Body of pancreas (tissue), 4 donors: Measurements from ENCODE around the gene KLF1. TPM values are rescaled to one million over a fixed set of nuclear protein-coding genes. Genes with fewer than 3 reads are reported as not detected.

Experiments
- ATAC-seq: fragments of 150-250 bp; one replicate; pipeline ENCODE4 v1.9.1; 2016
- DNase-seq, 4 donors: peaks; one replicate each; pipeline ENCODE4 v3.0.0-alpha.2; 2019
- H3K27ac ChIP-seq, 4 donors: fragments of 200-600 bp; sonication (generic); 1 replicate in 3 of 4; 2 replicates in 1 of 4; pipeline versions ENCODE4 v1.5.1 to v1.6.1; 2016 to 2019; ENCODE audit warnings: mild to moderate bottlenecking in 1 of 4, mixed read lengths in 1 of 4, moderate library complexity in 1 of 4
- H3K27me3 ChIP-seq, 2 donors: fragments of 200-600 bp; sonication (generic); one replicate each; pipeline ENCODE4 v1.6.0; 2016; ENCODE audit warnings: mild to moderate bottlenecking in 1 of 2
- H3K36me3 ChIP-seq, 2 donors: fragments of 200-600 bp; sonication (generic); replicated peaks in 1 of 2; 2 replicates each; pipeline ENCODE4 v1.5.1; 2016; ENCODE audit warnings: low read depth in 2 of 2; ENCODE audit not compliant: insufficient read depth in 1 of 2
- H3K4me1 ChIP-seq: fragments of 200-600 bp; sonication (generic); one replicate; pipeline ENCODE4 v1.6.0; 2016
- H3K4me3 ChIP-seq, 2 donors: fragments of 200-600 bp; sonication (generic); 1 replicate in 1 of 2; 2 replicates in 1 of 2; pipeline ENCODE4 v1.5.1; 2016 to 2019
- H3K9me3 ChIP-seq, 3 donors: fragments of 200-600 bp; sonication (generic); 1 replicate in 2 of 3; 2 replicates in 1 of 3; pipeline ENCODE4 v1.5.1; 2016
- POLR2A ChIP-seq, 3 donors: fragments of 450-650 bp; IDR thresholded peaks; one replicate each; pipeline ENCODE4 v1.6.1; 2016; ENCODE audit warnings: antibody characterized with exemption in 3 of 3, mild to moderate bottlenecking in 2 of 3
- WGBS, 2 donors: methylation state at CpG; one replicate each; pipeline ENCODE4 v1.1.5; 2017; 5-methylcytosine and 5-hydroxymethylcytosine counted together
- intact Hi-C: fragments of 100-400 bp; cut with DNase I; formaldehyde crosslinking; loops from one replicate; pipeline ENCODE4 v1.15.1; 2023
- total RNA-seq, 2 donors: library from RNA; depleted of rRNA; stranded (reverse); fragments of >200 nt; gene quantifications; one replicate each; pipeline ENCODE4 v1.1.0, GENCODE V29; 2016
- TF ChIP-seq, protein P1 (sequence below), 7 experiments: fragments of 450-650 bp in 4 of 7; fragments of 200-600 bp in 3 of 7; sonication (generic) in 3 of 7; IDR thresholded peaks; one replicate each; pipeline ENCODE4 v1.5.1; 2016 to 2019; ENCODE audit warnings: antibody characterized with exemption in 7 of 7

Gene KLF1
- total RNA-seq, 2 donors from 2014 or later: not detected

DNA sequence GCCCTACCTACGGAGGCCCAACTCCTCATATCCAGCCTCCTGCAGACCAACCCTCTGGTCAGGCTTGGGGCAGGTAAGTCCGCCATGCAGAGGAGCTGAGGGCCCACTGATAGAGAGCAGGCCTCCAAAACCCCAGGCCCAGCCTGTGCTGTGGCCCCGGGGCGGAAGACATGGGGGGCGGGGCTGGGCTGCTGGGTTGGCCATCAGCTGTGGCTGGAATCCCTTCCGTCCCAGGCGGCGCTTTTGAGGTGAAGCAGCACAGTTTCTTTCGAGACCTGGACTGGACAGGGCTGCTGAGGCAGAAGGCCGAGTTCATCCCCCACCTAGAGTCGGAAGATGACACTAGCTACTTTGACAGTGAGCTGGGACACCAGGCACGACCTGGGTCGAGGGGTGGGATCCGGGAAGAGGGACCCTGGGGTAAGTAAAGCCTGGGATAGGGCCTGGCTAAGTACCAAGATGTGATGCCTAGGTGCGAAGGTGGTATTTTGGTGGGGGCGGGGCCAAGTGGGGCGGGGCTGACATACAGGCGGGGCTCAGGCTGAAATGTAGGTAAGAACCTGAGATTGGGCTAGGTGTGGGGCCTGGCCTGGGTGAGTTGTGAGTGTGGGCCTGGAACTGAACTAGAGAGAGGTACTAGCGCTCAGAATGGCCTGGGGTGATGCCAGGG, 21.1 kb downstream of the KLF1 start:
- TF ChIP-seq, protein P1, sequence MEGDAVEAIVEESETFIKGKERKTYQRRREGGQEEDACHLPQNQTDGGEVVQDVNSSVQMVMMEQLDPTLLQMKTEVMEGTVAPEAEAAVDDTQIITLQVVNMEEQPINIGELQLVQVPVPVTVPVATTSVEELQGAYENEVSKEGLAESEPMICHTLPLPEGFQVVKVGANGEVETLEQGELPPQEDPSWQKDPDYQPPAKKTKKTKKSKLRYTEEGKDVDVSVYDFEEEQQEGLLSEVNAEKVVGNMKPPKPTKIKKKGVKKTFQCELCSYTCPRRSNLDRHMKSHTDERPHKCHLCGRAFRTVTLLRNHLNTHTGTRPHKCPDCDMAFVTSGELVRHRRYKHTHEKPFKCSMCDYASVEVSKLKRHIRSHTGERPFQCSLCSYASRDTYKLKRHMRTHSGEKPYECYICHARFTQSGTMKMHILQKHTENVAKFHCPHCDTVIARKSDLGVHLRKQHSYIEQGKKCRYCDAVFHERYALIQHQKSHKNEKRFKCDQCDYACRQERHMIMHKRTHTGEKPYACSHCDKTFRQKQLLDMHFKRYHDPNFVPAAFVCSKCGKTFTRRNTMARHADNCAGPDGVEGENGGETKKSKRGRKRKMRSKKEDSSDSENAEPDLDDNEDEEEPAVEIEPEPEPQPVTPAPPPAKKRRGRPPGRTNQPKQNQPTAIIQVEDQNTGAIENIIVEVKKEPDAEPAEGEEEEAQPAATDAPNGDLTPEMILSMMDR (IDR thresholded peaks at IDR 0.05): no peak
- no peak for TF ChIP-seq POLR2A (IDR thresholded peaks at IDR 0.05)
- ATAC-seq: no peak
- no peaks in the 10 kb centered on the region for H3K9me3 ChIP-seq

DNA sequence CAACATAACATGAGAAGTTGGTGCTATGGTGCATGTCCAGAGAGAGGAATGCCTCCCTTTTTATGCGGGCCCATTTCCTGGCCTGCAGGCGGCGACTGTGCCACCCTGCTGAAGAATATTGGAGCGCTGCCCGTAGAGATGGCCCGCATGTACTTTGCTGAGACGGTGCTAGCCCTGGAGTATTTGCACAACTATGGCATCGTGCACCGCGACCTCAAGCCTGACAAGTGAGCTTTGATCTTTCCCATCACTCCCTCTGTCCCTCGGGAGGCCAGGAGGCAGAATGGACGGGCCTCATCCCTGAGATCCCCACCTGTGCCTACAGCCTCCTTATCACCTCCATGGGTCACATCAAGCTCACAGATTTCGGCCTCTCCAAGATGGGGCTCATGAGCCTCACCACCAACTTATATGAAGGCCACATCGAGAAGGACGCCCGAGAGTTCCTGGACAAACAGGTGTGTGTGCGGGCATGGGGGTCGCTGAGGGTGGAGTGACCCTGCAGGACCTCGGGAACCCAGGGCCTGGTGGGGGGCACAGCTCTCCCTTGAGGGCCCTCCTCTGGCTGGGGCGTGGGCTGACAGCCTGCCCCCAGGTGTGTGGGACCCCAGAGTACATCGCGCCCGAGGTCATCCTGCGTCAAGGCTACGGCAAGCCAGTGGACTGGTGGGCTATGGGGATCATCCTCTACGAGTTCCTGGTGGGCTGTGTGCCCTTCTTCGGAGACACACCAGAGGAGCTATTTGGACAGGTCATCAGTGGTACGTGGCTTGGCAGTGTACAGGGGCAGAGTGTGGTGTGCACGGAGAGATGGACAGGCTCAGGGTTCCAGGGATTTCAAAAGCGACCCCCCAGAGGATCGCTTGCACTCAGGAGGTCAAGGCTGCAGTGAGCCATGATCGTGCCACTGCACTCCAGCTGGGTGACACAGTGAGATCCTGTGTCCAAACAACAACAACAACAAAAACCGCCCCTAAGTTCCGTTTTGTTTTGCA, 22.0 kb downstream of the KLF1 start:
- ATAC-seq (peak; percentile 51), DNase-seq (peak; percentile 49 to 61 (median 60))
- TF ChIP-seq, protein P1 (IDR thresholded peaks at IDR 0.05): peak in 5 of 7 experiments; percentile 26 to 54 (median 48)
- TF ChIP-seq POLR2A (IDR thresholded peaks at IDR 0.05): no peak
- Histone ChIP-seq H3K27ac (no peak overlapping the region), H3K4me1 (peaks cover 10% of the 10 kb centered on the region), H3K4me3 (no peak overlapping the region), H3K36me3 (no peaks in the 10 kb centered on the region), H3K9me3 (no peaks in the 10 kb centered on the region), H3K27me3 (no peaks in the 10 kb centered on the region)
- intact Hi-C loops: no loop called here
- WGBS, 2 donors: 61 to 70% methylated on average over 14 to 33 of the region's 34 CpGs

More for the DNA sequence above, 21.1 kb downstream of the KLF1 start:
- Histone ChIP-seq H3K4me1 (peaks cover 10% of the 10 kb centered on the region), H3K27me3 (no peaks in the 10 kb centered on the region), H3K36me3 (no peaks in the 10 kb centered on the region), H3K27ac (no peak overlapping the region), H3K4me3 (no peak overlapping the region)
- intact Hi-C loops: no loop called here
- WGBS, 2 donors: 85 to 88% methylated on average over 9 to 19 of the region's 19 CpGs
- no peak for DNase-seq

DNA sequence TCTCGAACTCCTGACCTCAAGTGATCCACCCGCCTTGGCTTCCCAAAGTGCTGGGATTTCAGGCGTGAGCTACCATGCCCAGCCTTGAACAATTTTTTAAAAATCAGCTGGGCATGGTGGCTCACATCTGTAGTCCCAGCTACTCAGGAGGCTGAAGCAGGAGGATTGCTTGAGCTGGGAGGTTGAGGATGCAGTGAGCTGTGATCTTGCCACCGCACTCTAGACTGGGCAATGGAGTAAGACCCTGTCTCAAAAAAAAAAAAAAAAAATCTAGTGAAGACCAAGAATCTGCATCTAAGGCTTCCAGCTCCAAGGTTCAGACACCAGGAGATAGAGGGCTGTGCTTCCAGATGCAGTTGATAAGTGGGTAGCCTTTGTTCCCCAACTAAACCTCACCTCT, 22.9 kb downstream of the KLF1 start:
- H3K4me3 ChIP-seq: no peak overlapping the region
- 75 to 100% methylated on average over 1 to 4 of the region's 4 CpGs for WGBS, 2 donors
- DNase-seq: no peak
- H3K9me3 ChIP-seq: no peaks in the 10 kb centered on the region
- no peaks in the 10 kb centered on the region for H3K27me3 ChIP-seq
- H3K27ac ChIP-seq: no peak overlapping the region
- no peaks in the 10 kb centered on the region for H3K36me3 ChIP-seq
- no peak for ATAC-seq
- peaks cover 10% of the 10 kb centered on the region for H3K4me1 ChIP-seq
- intact Hi-C loops: no loop called here
- TF ChIP-seq POLR2A (IDR thresholded peaks at IDR 0.05): no peak

DNA sequence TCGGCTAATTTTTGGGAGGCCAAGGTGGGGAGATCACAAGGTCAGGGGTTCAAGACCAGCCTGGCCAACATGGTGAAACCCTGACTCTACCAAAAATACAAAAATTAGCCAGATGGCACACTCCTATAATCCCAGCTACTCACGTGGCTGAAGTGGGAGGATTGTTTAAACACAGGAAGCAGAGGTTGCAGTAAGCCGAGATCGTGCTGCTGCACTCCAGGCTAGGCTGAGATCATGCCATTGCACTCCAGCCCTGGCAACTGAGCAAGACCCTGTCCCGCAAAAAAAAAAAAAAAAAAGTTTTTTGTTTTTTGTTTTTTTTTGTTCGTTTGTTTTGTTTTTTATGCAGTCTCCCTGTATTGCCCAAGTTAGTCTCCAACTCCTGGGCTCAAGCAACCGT, 27.5 kb downstream of the KLF1 start:
- TF ChIP-seq, protein P1 (IDR thresholded peaks at IDR 0.05): no peak
- no peak for TF ChIP-seq POLR2A (IDR thresholded peaks at IDR 0.05)
- 44 to 57% methylated on average over 7 of the region's 7 CpGs for WGBS, 2 donors

More for the DNA sequence above, 27.5 kb downstream of the KLF1 start:
- H3K4me1 ChIP-seq: no peaks in the 10 kb centered on the region
- no peak for ATAC-seq
- H3K27me3 ChIP-seq: no peaks in the 10 kb centered on the region
- no peak overlapping the region for H3K27ac ChIP-seq
- H3K36me3 ChIP-seq: no peaks in the 10 kb centered on the region
- DNase-seq: no peak
- no peaks in the 10 kb centered on the region for H3K9me3 ChIP-seq
- H3K4me3 ChIP-seq: no peak overlapping the region
- intact Hi-C loops: no loop called here
